Panc1 (cell line): ENCODE results near the gene ZNF346.

Experiments used
- CTCF ChIP-seq: fragments of 450-650 bp; IDR thresholded peaks from 2 replicates; pipeline ENCODE4 v1.5.1; 2017; ENCODE audit warnings: mild to moderate bottlenecking
- POLR2AphosphoS5 ChIP-seq: IDR thresholded peaks from 2 replicates; pipeline ENCODE4 v1.6.1; 2012; ENCODE audit warnings: mild to moderate bottlenecking, low read depth, low read length, moderate library complexity
- REST ChIP-seq, 2 experiments: IDR thresholded peaks; 2 replicates each; pipeline ENCODE4 v1.6.1; 2011 to 2012; ENCODE audit warnings: low read depth in 2 of 2, control low read depth in 1 of 2, low read length in 1 of 2, mild to moderate bottlenecking in 1 of 2, moderate library complexity in 1 of 2; ENCODE audit not compliant: insufficient read depth in 1 of 2
- TCF7L2 ChIP-seq: IDR thresholded peaks from 2 replicates; pipeline ENCODE4 v1.6.1; 2011; ENCODE audit warnings: mild to moderate bottlenecking, low read depth, low read length, inconsistent platforms

GRCh38 chr5:177091232-177091631, 68.7 kb downstream of the ZNF346 start:
- TF ChIP-seq CTCF (no peak), REST (IDR thresholded peaks at IDR 0.05; ENCODE audit: insufficient read depth in 1 of 2, low read depth in 2 of 2, low read length in 1 of 2) (no peak), POLR2AphosphoS5 (no peak), TCF7L2 (no peak)
